Hepatocyte (in vitro differentiated cells): ENCODE measurements around the gene ZSCAN32. TPM values are rescaled to one million over a fixed set of nuclear protein-coding genes. Genes with fewer than 3 reads are reported as not detected.

Experiments used
- DNase-seq: peaks from one replicate; pipeline ENCODE4 v3.0.0-alpha.2; 2016; ENCODE audit warnings: low spot score
- H2AFZ ChIP-seq: fragments of 200-600 bp; sonication (generic); 2 replicates; pipeline ENCODE4 v1.6.0; 2016; ENCODE audit warnings: antibody characterized with exemption, mild to moderate bottlenecking
- H3K27ac ChIP-seq: fragments of 200-600 bp; sonication (generic); 2 replicates; pipeline ENCODE4 v1.5.1; 2016; ENCODE audit warnings: mild to moderate bottlenecking
- H3K27me3 ChIP-seq: fragments of 200-600 bp; sonication (generic); 2 replicates; pipeline ENCODE4 v1.6.1; 2016
- H3K36me3 ChIP-seq: fragments of 200-600 bp; sonication (generic); replicated peaks from 2 replicates; pipeline ENCODE4 v1.5.1; 2016; ENCODE audit warnings: low read depth; ENCODE audit not compliant: insufficient read depth
- H3K4me1 ChIP-seq: fragments of 200-600 bp; sonication (generic); 2 replicates; pipeline ENCODE4 v1.5.1; 2016; ENCODE audit warnings: mild to moderate bottlenecking, moderate library complexity; ENCODE audit not compliant: insufficient read depth
- H3K4me2 ChIP-seq: fragments of 200-600 bp; sonication (generic); 2 replicates; pipeline ENCODE4 v1.6.0; 2016
- H3K4me3 ChIP-seq: fragments of 200-600 bp; sonication (generic); 2 replicates; pipeline ENCODE4 v1.5.1; 2016; ENCODE audit warnings: mild to moderate bottlenecking
- H3K79me2 ChIP-seq: fragments of 200-600 bp; sonication (generic); 2 replicates; pipeline ENCODE4 v1.6.0; 2017; ENCODE audit warnings: mild to moderate bottlenecking
- H3K9me2 ChIP-seq: fragments of 200-600 bp; sonication (generic); replicated peaks from 2 replicates; pipeline ENCODE4 v1.6.0; 2017; ENCODE audit warnings: mild to moderate bottlenecking; ENCODE audit not compliant: insufficient read depth
- H3K9me3 ChIP-seq: fragments of 200-600 bp; sonication (generic); 2 replicates; pipeline ENCODE4 v1.5.1; 2016; ENCODE audit warnings: low read depth, mild to moderate bottlenecking
- H4K20me1 ChIP-seq: fragments of 200-600 bp; sonication (generic); 2 replicates; pipeline ENCODE4 v1.6.0; 2016; ENCODE audit warnings: mild to moderate bottlenecking; ENCODE audit not compliant: insufficient read depth, poor library complexity, severe bottlenecking
- EZH2 ChIP-seq: fragments of 200-600 bp; sonication (generic); IDR thresholded peaks from 2 replicates; pipeline ENCODE4 v1.6.1; 2016; ENCODE audit warnings: antibody characterized with exemption, mild to moderate bottlenecking, borderline replicate concordance
- EZH2phosphoT487 ChIP-seq: fragments of 200-600 bp; sonication (generic); IDR thresholded peaks from one replicate; pipeline ENCODE4 v1.6.1; 2018; ENCODE audit warnings: antibody characterized with exemption, mild to moderate bottlenecking, low read depth, moderate library complexity; ENCODE audit not compliant: unreplicated experiment, severe bottlenecking
- WGBS: methylation state at CpG from one replicate; pipeline ENCODE4 v1.1.6; 2016; ENCODE audit warnings: low lambda C conversion rate; ENCODE audit errors: missing lambda C conversion rate; 5-methylcytosine and 5-hydroxymethylcytosine counted together
- polyA plus RNA-seq: library from polyadenylated mRNA; unstranded; fragments of >200 nt; fragmentation: Nextera tagmentation; extraction: Ambion mirVana; gene quantifications from 2 replicates; pipeline ENCODE4 v1.2.1, GENCODE V29; 2016
- total RNA-seq: library from RNA; depleted of rRNA; stranded (reverse); fragments of >200 nt; gene quantifications from 2 replicates; pipeline ENCODE4 v1.2.3, GENCODE V29; 2014
- TF ChIP-seq, protein P1 (sequence below): fragments of 200-600 bp; sonication (generic); IDR thresholded peaks from 2 replicates; pipeline ENCODE4 v1.5.1; 2016; ENCODE audit warnings: antibody characterized with exemption, mild to moderate bottlenecking; ENCODE audit not compliant: poor library complexity

The ZSCAN32 gene
- total and polyA plus RNA-seq, 2 experiments from 2014 or later, result 6.5 to 9.7 TPM

DNA sequence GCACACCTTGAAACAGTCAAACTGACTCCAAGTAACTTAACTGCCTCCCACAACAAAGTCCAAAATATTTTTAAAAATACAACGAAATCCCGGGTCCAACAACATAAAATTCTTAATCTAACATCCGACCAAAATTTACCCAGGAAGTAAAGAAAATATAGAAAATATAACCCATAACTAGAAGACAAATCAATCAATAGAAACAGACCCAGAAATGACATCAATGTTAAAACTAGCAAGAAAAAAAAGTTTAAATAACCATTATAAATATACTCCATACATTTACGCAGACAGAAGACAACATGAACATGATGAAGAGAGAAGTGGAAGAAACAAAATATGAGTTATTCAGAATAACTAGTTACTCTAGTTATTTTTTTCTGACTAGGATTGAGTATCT, 38.8 kb upstream of the ZSCAN32 start:
- H3K4me3 ChIP-seq, result no peak overlapping the region
- H3K79me2 ChIP-seq, result peaks cover 41% of the 10 kb centered on the region
- H3K36me3 ChIP-seq, result peaks cover 4% of the 10 kb centered on the region
- H3K9me2 ChIP-seq, result no peaks in the 10 kb centered on the region
- TF ChIP-seq, protein P1, sequence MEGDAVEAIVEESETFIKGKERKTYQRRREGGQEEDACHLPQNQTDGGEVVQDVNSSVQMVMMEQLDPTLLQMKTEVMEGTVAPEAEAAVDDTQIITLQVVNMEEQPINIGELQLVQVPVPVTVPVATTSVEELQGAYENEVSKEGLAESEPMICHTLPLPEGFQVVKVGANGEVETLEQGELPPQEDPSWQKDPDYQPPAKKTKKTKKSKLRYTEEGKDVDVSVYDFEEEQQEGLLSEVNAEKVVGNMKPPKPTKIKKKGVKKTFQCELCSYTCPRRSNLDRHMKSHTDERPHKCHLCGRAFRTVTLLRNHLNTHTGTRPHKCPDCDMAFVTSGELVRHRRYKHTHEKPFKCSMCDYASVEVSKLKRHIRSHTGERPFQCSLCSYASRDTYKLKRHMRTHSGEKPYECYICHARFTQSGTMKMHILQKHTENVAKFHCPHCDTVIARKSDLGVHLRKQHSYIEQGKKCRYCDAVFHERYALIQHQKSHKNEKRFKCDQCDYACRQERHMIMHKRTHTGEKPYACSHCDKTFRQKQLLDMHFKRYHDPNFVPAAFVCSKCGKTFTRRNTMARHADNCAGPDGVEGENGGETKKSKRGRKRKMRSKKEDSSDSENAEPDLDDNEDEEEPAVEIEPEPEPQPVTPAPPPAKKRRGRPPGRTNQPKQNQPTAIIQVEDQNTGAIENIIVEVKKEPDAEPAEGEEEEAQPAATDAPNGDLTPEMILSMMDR, result no peak
- TF ChIP-seq EZH2, result no peak
- TF ChIP-seq EZH2phosphoT487, result no peak
- H3K27me3 ChIP-seq, result no peaks in the 10 kb centered on the region
- H4K20me1 ChIP-seq, result no peaks in the 10 kb centered on the region
- no peak overlapping the region for H3K4me2 ChIP-seq
- H3K9me3 ChIP-seq, result peaks cover 7% of the 10 kb centered on the region
- H3K4me1 ChIP-seq, result no peaks in the 10 kb centered on the region
- no peak for DNase-seq
- H3K27ac ChIP-seq, result no peak overlapping the region
- 91% methylated on average over 4 of the region's 4 CpGs for WGBS
- H2AFZ ChIP-seq, result no peak overlapping the region

DNA sequence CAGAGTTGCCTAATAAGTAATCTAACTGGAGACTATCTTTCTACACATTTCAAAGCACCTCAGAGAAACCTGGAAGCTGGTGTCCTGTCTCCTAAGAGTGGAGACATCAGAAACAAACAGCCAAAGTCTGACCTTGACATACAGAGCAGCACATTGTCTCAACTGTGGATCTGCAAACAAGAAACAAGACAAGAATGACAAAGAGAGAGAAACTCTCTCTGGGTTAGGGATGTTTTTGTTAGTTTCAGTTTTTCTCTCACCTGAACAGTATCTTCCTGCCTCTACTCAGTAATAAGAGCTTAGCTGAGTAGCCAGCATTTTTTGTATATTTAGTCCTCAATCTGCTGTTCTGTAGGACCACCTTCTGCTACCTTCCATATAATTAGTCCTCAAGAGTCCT, 33.6 kb upstream of the ZSCAN32 start:
- no peak overlapping the region for H3K4me3 ChIP-seq
- H3K4me1 ChIP-seq, result no peaks in the 10 kb centered on the region
- TF ChIP-seq, protein P1, result no peak
- TF ChIP-seq EZH2, result no peak
- TF ChIP-seq EZH2phosphoT487, result no peak
- H3K4me2 ChIP-seq, result no peak overlapping the region
- H3K79me2 ChIP-seq, result peaks cover 9% of the 10 kb centered on the region
- H2AFZ ChIP-seq, result no peak overlapping the region
- H3K36me3 ChIP-seq, result no peaks in the 10 kb centered on the region
- H3K27me3 ChIP-seq, result no peaks in the 10 kb centered on the region
- no peak overlapping the region for H3K27ac ChIP-seq
- H3K9me3 ChIP-seq, result no peaks in the 10 kb centered on the region
- H3K9me2 ChIP-seq, result no peaks in the 10 kb centered on the region
- no peak for DNase-seq
- no peaks in the 10 kb centered on the region for H4K20me1 ChIP-seq

DNA sequence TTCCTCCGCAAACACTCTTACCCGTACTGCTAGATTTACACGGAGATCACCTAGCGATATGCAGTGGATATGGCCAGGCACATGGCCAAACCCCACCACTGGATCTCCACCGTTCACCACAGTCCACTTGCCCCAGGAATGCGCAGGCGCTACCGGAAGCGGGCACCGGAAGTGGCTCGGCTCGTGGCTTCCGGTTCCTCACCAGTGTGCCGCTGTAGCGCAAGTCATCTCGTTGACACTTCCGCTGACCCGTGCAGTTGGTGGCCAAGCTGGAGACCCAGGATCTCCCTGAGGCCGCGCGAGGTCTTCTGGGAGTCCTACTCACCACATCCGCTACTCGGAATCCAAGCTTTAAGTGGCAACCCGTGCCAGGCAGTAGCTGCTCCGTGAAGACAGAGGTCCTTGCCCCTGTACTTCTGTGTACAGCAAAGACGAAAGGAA, 31.0 kb upstream of the ZSCAN32 start:
- no peaks in the 10 kb centered on the region for H4K20me1 ChIP-seq
- H3K4me1 ChIP-seq, result no peaks in the 10 kb centered on the region
- H2AFZ ChIP-seq, result no peak overlapping the region
- H3K4me3 ChIP-seq, result no peak overlapping the region
- no peak overlapping the region for H3K4me2 ChIP-seq
- no peaks in the 10 kb centered on the region for H3K79me2 ChIP-seq
- DNase-seq, result no peak
- no peak overlapping the region for H3K27ac ChIP-seq
- no peaks in the 10 kb centered on the region for H3K9me2 ChIP-seq
- H3K36me3 ChIP-seq, result no peaks in the 10 kb centered on the region
- H3K9me3 ChIP-seq, result no peaks in the 10 kb centered on the region
- TF ChIP-seq EZH2 (no peak), EZH2phosphoT487 (no peak)
- TF ChIP-seq, protein P1, result no peak
- H3K27me3 ChIP-seq, result no peaks in the 10 kb centered on the region
- WGBS, result 96% methylated on average over 26 of the region's 26 CpGs
